NCI-H226 (cell line): ENCODE measurements around the gene SUN1.
"Not testable (repeated sequence)": the region's sequence is repeated elsewhere in the genome, so short reads cannot be mapped to it uniquely, and the experiment has no call there.

Source experiments
- DNase-seq: peaks from one replicate; pipeline ENCODE4 v3.0.0-alpha.2; 2015

Gene SUN1

GRCh38 chr7:859359-860030 lies 27.2 kb downstream of the SUN1 start:
- DNase-seq: no peak

DNA sequence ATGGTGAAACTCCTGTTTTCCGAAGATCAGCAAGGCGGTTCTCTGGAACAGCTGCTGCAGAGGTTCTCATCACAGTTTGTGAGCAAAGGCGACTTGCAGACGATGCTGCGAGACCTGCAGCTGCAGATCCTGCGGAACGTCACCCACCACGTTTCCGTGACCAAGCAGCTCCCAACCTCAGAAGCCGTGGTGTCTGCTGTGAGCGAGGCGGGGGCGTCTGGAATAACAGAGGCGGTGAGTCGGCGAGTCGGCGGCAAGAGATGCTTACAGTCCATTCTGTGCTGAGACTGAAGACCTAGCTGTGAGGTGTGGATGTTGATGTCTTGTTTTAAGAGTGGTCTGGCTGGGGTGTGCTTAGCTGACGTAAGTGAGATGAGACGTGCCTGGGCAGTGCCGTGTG lies 27.9 kb downstream of the SUN1 start:
- no peak for DNase-seq

DNA sequence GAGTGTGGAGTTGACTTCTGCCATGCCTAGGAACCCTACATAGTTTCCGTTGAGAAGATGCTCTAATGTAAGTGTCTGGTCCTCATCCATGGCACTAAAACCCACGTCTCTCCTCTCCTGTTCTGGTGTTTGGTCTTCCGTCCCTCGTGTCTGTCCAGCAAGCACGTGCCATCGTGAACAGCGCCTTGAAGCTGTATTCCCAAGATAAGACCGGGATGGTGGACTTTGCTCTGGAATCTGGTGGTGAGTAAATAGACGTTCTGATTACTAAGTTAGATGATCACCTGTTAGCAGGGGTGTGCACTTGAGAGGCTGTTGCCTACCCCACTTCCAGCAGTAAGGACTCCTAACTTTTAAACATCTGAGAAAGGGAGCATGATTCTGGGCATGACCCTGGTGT lies 28.9 kb downstream of the SUN1 start:
- no peak for DNase-seq

- DNase-seq: no peak
Measured at GRCh38 chr7:862157-862556, 29.9 kb downstream of the SUN1 start.

- no peak for DNase-seq
Measured at GRCh38 chr7:863106-863505, 30.8 kb downstream of the SUN1 start.

- DNase-seq: no peak
Measured at GRCh38 chr7:865921-866320, 33.6 kb downstream of the SUN1 start.

DNA sequence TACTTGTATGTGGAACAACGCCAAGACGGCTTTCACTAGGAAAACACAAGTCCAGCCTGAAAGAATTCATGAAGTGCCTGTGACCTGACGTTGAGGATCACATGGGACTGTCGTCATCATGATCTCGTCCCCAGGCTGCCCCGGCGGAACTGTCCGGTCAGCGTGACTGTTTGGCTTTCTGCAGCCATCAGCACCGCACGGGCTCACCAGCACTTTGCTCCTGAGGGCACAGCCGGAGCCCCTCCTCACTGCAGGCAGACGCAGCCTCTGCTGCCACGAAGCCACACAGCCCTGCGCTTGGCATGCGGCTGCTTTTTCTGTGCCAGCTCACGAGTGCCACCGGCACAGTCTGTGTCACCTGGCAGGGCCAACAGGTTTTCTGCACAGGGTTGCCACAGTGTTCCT lies 34.7 kb downstream of the SUN1 start:
- no peak for DNase-seq

GRCh38 chr7:867406-868188 lies 35.3 kb downstream of the SUN1 start:
- DNase-seq: peak; percentile 100

GRCh38 chr7:868189-868486 lies 35.9 kb downstream of the SUN1 start:
- no peak for DNase-seq

GRCh38 chr7:869348-869747 lies 37.1 kb downstream of the SUN1 start:
- no peak for DNase-seq

DNA sequence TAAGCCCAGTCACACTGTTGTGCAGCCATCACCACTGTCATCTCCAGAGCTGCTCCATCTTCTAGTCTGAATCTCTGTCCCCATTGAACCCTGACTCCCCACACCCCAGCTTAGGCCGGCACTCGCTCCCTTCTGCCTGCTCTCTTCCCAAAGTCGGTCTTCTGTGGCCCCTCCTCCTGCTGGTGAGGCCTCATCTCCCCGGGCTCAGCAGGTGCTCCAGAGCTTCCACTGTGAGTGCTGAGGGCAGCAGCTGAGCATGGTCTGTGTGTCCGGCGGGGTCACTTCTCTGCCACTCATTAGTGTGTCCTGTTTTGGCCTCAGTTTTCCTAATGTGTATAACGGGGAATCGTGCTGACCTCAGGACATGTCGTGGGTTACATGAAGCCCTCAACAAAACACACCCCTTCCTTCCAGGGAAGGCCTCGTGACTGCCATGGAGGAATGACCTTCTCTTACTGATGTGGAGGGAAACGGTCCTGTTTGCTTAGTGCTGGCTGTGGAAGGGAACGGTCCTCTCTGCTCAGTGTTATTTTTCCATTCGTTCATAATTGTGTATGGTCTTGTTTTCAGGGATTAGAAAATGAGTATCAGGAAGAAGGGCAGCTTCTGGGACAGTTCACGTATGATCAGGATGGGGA lies 39.7 kb downstream of the SUN1 start:
- DNase-seq: no peak

GRCh38 chr7:872685-873084 lies 40.4 kb downstream of the SUN1 start:
- not testable (repeated sequence) for DNase-seq

DNA sequence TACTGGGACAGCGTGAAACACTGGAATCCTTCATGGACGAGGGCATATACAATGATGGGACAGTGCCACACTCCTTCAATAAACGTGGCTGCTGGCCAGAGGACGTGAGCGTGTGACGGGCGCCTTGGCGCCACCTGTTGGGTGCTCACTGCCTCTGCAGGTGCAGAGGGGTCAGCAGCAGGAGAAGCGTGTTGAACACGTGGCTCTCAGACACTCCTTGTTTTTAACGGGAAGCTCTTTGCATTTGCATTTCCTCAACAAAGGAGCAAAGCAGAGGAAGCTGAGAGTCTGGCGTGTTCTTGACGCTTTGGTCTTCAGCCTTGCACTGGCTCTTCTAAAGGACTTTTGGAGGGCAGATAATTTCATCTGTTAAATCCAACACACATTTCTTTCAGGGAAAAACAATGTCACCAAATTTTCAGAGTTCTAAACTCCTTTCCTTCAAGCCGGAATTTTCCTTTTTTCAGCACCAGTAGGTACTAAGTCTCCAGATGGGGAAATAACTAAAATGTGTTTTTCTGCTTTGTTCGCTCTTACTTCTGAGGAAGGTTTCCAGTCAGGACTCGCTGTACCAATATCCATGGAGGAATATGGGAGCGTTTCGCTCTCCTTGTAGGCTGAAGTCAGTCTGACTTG lies 41.2 kb downstream of the SUN1 start:
- peak; percentile 76 for DNase-seq

DNA sequence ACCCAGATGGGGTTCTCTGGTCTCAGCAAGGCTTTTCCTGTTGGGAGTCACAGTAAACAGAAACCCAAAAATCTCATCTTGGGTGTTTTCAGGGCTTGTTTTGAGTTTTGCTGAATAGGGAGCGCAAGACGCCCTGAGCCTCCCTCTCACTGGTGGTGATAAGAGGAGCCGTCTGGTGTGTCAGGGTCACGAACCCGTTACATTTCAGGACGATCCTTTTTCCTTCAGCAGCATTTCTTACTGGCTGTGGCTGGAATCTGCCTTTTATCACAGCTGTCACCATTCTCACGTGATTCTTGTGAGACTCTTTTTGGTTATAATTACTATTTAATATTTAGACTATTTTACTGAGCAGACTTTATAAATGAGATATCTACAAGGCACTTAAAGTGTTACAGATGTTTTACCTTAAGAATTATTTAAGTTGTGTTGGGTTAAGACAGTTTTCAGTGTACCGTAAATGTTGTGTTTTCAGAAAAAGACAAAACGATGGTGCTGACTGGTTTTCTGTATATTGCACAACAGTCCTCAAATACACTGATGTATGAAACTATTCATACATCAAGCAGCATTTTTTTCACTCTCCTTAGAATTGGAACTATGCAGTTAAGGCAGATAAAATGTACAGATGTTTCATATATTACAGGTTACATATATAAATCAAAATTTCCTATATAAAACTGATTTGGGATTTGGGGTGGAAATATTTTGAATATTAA lies 41.9 kb downstream of the SUN1 start:
- DNase-seq: no peak

GRCh38 chr7:875051-875450 lies 42.8 kb downstream of the SUN1 start:
- no peak for DNase-seq

DNA sequence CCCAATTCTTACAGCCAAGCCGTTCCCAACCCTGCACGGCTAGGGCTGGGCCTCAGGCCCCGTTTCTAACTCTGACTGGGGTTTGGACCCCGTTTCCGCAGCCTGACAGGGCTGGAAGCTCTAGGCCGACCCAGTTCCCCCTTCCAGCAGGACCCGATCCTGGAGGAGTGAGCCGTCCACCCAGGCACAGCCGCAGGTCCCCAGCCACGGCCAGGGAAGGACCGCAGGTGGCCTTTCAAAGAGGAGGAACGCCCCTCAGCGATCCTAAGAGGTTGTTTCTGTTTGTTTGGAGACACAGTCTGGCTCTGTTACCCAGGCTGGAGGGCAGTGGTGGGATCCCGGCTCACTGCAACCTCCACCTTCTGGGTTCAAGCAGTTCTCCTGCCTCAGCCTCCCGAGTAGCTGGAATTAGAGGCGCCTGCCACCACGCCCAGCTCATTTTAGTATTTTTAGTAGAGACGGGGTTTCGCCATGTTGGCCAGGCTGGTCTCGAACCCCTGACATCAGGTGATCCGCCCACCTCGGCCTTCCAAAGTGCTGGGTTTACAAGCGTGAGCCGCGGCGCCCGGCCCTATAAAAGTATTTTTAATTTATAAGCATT lies 43.3 kb downstream of the SUN1 start:
- DNase-seq: no peak

GRCh38 chr7:876077-876971 lies 44.0 kb downstream of the SUN1 start, which contains the start of gene GET4:
Gene GET4 (plus strand): TSS chr7:876554. CDS start chr7:876646, 92 bp downstream.
- DNase-seq: peak; percentile 95

GRCh38 chr7:876972-877311 lies 44.7 kb downstream of the SUN1 start:
- DNase-seq: no peak

GRCh38 chr7:877312-878232 lies 45.3 kb downstream of the SUN1 start:
- DNase-seq: peak; percentile 46

DNA sequence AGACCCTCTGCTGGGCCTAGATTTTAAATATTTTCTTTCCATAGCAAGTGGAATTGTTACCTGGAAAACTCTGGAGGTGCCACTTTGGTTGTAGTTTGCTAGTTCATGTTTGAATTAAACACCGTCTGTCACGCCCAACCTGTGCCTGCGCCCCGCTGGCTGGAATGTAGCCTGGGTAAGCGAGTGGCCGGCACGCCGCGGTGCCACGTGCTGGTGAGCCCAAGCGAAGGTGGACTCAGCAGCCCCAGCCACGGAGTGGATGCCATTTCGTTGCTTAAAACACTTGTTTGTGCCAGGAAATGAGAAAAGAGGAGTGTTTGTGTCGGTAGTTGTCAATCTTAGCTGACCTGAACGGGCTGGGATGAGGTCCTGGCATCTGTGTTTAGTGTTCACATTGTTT lies 46.8 kb downstream of the SUN1 start:
- no peak for DNase-seq

- DNase-seq: no peak
Measured at GRCh38 chr7:879706-880105, 47.4 kb downstream of the SUN1 start.
